ENCODE data around the gene MOB1B.

GRCh38 chr4:70901607-70901983, 574 bp upstream of the MOB1B start:
- TF ChIP-seq CTCF (conservative IDR thresholded peaks at IDR 0.05 in 1 of 2, IDR thresholded peaks at IDR 0.05 in 1 of 2; ENCODE audit: extremely low read depth in 1 of 2, insufficient read depth in 1 of 2, low read depth in 1 of 2, low read length in 2 of 2), result no peak
- no peak for TF ChIP-seq EZH2 (IDR thresholded peaks at IDR 0.05; ENCODE audit: borderline replicate concordance, low read length)
